Fibroblast of lung (primary cell): ENCODE data around the gene BAZ2B. TPM values are rescaled to one million over a fixed set of nuclear protein-coding genes. Genes with fewer than 3 reads are reported as not detected.
A peak's percentile ranks its signal among the peaks of the same experiment; 100 is the strongest.

Experiments
- DNase-seq, 2 donors: peaks; one replicate each; pipeline versions ENCODE4 v3.0.0 to v3.0.0-alpha.2; 2010; ENCODE audit warnings: low read depth in 2 of 2
- H2AFZ ChIP-seq: 2 replicates; pipeline ENCODE4 v1.5.1; 2012; ENCODE audit warnings: low read length, control low read depth, inconsistent platforms
- H3K27ac ChIP-seq: 2 replicates; pipeline ENCODE4 v1.5.1; 2011; ENCODE audit warnings: low read length, control low read depth; ENCODE audit not compliant: insufficient read depth
- H3K27me3 ChIP-seq: 2 replicates; pipeline ENCODE4 v1.5.1; 2011; ENCODE audit warnings: mild to moderate bottlenecking, low read length; ENCODE audit not compliant: control insufficient read depth, insufficient read depth
- H3K36me3 ChIP-seq: 2 replicates; pipeline ENCODE4 v1.5.1; 2011; ENCODE audit warnings: low read length; ENCODE audit not compliant: control insufficient read depth, insufficient read depth
- H3K4me1 ChIP-seq: 2 replicates; pipeline ENCODE4 v1.5.1; 2011; ENCODE audit warnings: low read length; ENCODE audit not compliant: control insufficient read depth, insufficient read depth; ENCODE audit errors: extremely low read depth
- H3K4me2 ChIP-seq: 2 replicates; pipeline ENCODE4 v1.5.1; 2011; ENCODE audit warnings: low read length, control low read depth; ENCODE audit not compliant: insufficient read depth; ENCODE audit errors: extremely low read depth
- H3K4me3 ChIP-seq, 4 experiments: fragments of 200-600 bp in 1 of 4; sonication (generic) in 1 of 4; replicated peaks in 1 of 4; 2 replicates each; pipeline ENCODE4 v1.5.1; 2011 to 2016; ENCODE audit warnings: low read length in 4 of 4, low read depth in 3 of 4, mild to moderate bottlenecking in 3 of 4, control low read depth in 2 of 4, inconsistent platforms in 1 of 4, mixed read lengths in 1 of 4; ENCODE audit not compliant: insufficient read depth in 1 of 4; ENCODE audit errors: control extremely low read depth in 1 of 4
- H3K79me2 ChIP-seq: 2 replicates; pipeline ENCODE4 v1.5.1; 2012; ENCODE audit warnings: mild to moderate bottlenecking, low read length, inconsistent platforms; ENCODE audit not compliant: control insufficient read depth, insufficient read depth
- H3K9ac ChIP-seq: 2 replicates; pipeline ENCODE4 v1.5.1; 2011; ENCODE audit warnings: mild to moderate bottlenecking, low read length, control low read depth; ENCODE audit not compliant: insufficient read depth
- H3K9me3 ChIP-seq: 2 replicates; pipeline ENCODE4 v1.5.1; 2012; ENCODE audit warnings: low read depth, low read length; ENCODE audit not compliant: control insufficient read depth, insufficient read depth
- H4K20me1 ChIP-seq: 2 replicates; pipeline ENCODE4 v1.5.1; 2011; ENCODE audit warnings: low read length; ENCODE audit not compliant: control insufficient read depth, insufficient read depth; ENCODE audit errors: extremely low read depth
- EZH2 ChIP-seq: IDR thresholded peaks from 2 replicates; pipeline ENCODE4 v1.5.1; 2012; ENCODE audit warnings: low read length, control low read depth, mild to moderate bottlenecking; ENCODE audit errors: missing control alignments
- polyA plus RNA-seq, 2 donors: library from polyadenylated mRNA; depleted of rRNA in 1 of 2; stranded (reverse) in 1 of 2; unstranded in 1 of 2; fragments of >200 nt; gene quantifications; 2 replicates each; pipeline ENCODE4 v1.2.1, GENCODE V29; 2011 to 2012; ENCODE audit warnings: missing spikeins in 1 of 2
- total RNA-seq: library from RNA; depleted of rRNA; stranded (reverse); fragments of >200 nt; gene quantifications from 2 replicates; pipeline ENCODE4 v1.2.1, GENCODE V29; 2014
- TF ChIP-seq, protein P1 (sequence below), 2 donors: IDR thresholded peaks in 1 of 2; conservative IDR thresholded peaks in 1 of 2; 1 replicate in 1 of 2; 2 replicates in 1 of 2; pipeline ENCODE4 v1.5.1; 2011 to 2012; ENCODE audit warnings: low read length in 2 of 2, control low read depth in 1 of 2, inconsistent platforms in 1 of 2, low read depth in 1 of 2, mild to moderate bottlenecking in 1 of 2

BAZ2B gene
- total and polyA plus RNA-seq, 2 donors (not counting 1 experiment from before 2014, with no cell fraction given), result 28.0 to 61.8 TPM

DNA sequence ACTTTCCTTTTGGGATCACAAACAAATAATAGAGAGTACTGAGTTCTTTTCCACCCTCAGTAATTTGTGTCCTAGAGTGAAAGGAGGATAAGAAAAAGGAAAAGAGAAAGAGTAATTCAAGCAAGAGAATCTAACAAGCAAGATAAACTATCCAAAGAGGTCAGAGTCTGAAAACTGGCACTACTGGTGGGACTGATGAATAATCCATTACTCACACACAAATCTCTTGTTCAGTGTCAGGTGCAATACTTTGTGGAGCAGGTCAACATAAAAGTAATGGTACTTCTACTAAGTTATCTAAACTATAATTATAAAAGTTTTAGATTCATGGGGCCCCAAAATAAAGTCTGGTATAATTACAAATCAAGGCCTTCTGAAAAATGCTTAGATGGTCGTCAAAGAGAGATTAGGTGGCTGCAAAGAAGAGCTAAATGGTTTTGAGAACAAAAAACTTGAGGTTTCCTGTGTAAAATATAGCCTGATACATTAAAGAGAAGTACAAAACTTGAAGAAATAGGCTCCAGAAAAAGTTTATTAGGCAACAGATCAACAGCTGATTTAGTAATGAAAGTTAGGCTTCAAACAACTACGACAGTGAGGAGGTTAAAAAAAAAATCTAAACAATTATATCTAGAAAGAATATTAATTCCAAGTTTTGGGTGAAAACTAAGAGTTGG, 109.4 kb downstream of the BAZ2B start:
- no peak for TF ChIP-seq EZH2
- TF ChIP-seq, protein P1, sequence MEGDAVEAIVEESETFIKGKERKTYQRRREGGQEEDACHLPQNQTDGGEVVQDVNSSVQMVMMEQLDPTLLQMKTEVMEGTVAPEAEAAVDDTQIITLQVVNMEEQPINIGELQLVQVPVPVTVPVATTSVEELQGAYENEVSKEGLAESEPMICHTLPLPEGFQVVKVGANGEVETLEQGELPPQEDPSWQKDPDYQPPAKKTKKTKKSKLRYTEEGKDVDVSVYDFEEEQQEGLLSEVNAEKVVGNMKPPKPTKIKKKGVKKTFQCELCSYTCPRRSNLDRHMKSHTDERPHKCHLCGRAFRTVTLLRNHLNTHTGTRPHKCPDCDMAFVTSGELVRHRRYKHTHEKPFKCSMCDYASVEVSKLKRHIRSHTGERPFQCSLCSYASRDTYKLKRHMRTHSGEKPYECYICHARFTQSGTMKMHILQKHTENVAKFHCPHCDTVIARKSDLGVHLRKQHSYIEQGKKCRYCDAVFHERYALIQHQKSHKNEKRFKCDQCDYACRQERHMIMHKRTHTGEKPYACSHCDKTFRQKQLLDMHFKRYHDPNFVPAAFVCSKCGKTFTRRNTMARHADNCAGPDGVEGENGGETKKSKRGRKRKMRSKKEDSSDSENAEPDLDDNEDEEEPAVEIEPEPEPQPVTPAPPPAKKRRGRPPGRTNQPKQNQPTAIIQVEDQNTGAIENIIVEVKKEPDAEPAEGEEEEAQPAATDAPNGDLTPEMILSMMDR (conservative IDR thresholded peaks at IDR 0.05 in 1 of 2, IDR thresholded peaks at IDR 0.05 in 1 of 2; ENCODE audit: low read depth in 1 of 2, low read length in 2 of 2), result no peak
- Histone ChIP-seq H3K4me1 (no peaks in the 10 kb centered on the region), H3K27ac (no peak overlapping the region), H3K79me2 (no peaks in the 10 kb centered on the region), H3K9ac (no peak overlapping the region), H3K27me3 (no peaks in the 10 kb centered on the region), H4K20me1 (no peaks in the 10 kb centered on the region), H3K9me3 (no peaks in the 10 kb centered on the region), H3K4me2 (no peak overlapping the region), H3K4me3 (no peak overlapping the region), H2AFZ (no peak overlapping the region), H3K36me3 (no peaks in the 10 kb centered on the region)
- DNase-seq, result peak in 1 of 2 donors; percentile 65

DNA sequence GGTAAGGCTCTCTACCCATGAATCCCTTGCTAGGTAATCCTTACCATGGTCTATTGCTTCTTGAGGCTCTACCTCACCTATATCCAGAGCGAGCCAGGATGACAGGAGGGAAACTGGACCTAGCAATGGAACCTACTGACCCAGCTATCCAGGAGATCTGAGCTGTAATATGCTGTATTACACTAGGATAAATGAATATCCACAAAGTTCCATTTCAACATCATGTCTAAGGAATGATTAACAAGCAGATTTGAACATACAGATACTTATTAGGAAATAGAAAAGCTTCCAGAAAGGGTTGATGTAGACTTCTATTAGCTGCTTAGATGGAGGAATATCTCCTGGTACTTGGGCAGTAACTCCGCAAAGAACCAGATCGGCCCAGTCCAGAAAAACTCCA, 110.1 kb downstream of the BAZ2B start:
- Histone ChIP-seq H2AFZ (no peak overlapping the region), H4K20me1 (no peaks in the 10 kb centered on the region), H3K4me1 (no peaks in the 10 kb centered on the region), H3K79me2 (no peaks in the 10 kb centered on the region), H3K27ac (no peak overlapping the region), H3K9ac (no peak overlapping the region), H3K9me3 (no peaks in the 10 kb centered on the region), H3K36me3 (no peaks in the 10 kb centered on the region), H3K4me3 (no peak overlapping the region), H3K27me3 (no peaks in the 10 kb centered on the region), H3K4me2 (no peak overlapping the region)
- no peak for TF ChIP-seq EZH2
- TF ChIP-seq, protein P1 (conservative IDR thresholded peaks at IDR 0.05 in 1 of 2, IDR thresholded peaks at IDR 0.05 in 1 of 2; ENCODE audit: low read depth in 1 of 2, low read length in 2 of 2), result no peak
- DNase-seq, result no peak

DNA sequence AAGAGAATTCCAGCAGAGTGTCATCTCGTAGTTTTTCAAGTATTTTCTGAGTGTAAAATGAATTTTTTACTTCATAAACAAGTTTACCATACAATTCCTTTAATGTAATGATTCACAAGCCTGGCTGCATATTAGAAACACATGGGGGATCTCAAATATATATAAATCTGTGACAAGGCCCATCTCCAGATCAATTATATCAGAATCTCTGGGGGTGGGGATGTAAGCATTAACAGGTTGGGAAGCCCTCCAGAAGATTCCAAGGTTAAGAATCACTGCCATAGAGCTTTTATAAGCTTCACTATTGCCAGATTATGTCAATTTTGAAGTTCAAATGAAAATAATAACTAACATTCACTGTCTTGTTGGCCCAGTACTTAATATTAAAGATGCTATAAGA, 111.2 kb downstream of the BAZ2B start:
- Histone ChIP-seq H3K27me3 (no peaks in the 10 kb centered on the region), H3K4me3 (no peak overlapping the region), H3K36me3 (no peaks in the 10 kb centered on the region), H2AFZ (no peak overlapping the region), H3K9ac (no peak overlapping the region), H3K4me1 (no peaks in the 10 kb centered on the region), H3K79me2 (no peaks in the 10 kb centered on the region), H3K27ac (no peak overlapping the region), H3K4me2 (no peak overlapping the region), H4K20me1 (no peaks in the 10 kb centered on the region), H3K9me3 (no peaks in the 10 kb centered on the region)
- TF ChIP-seq EZH2, result no peak
- TF ChIP-seq, protein P1 (conservative IDR thresholded peaks at IDR 0.05 in 1 of 2, IDR thresholded peaks at IDR 0.05 in 1 of 2; ENCODE audit: low read depth in 1 of 2, low read length in 2 of 2), result no peak
- no peak for DNase-seq
